Keratinocyte (primary cell): ENCODE data around the gene ZC3H8. TPM values are rescaled to one million over a fixed set of nuclear protein-coding genes. Genes with fewer than 3 reads are reported as not detected.

Source experiments
- DNase-seq: peaks from one replicate; pipeline ENCODE4 v3.0.0-alpha.2; 2011; ENCODE audit warnings: low read depth, missing footprints, low spot score
- FAIRE-seq: peaks from 2 replicates; lab custom pipeline; 2011; peaks lifted over from hg19 to GRCh38; lab: Jason Lieb, UNC
- H2AFZ ChIP-seq: 2 replicates; pipeline ENCODE4 v1.6.0; 2012; ENCODE audit warnings: low read length, control low read depth, inconsistent platforms; ENCODE audit not compliant: control insufficient read depth
- H3K27ac ChIP-seq: 2 replicates; pipeline ENCODE4 v1.5.1; 2011; ENCODE audit warnings: low read length; ENCODE audit not compliant: control insufficient read depth, insufficient read depth
- H3K27me3 ChIP-seq: 3 replicates; pipeline ENCODE4 v1.6.0; 2011; ENCODE audit warnings: low read length; ENCODE audit not compliant: control insufficient read depth, insufficient read depth; ENCODE audit errors: extremely low read depth
- H3K36me3 ChIP-seq, 2 experiments: 2 replicates in 1 of 2; 3 replicates in 1 of 2; pipeline ENCODE4 v1.5.1; 2011; ENCODE audit warnings: low read length in 2 of 2, mild to moderate bottlenecking in 1 of 2; ENCODE audit not compliant: control insufficient read depth in 2 of 2, insufficient read depth in 2 of 2; ENCODE audit errors: extremely low read depth in 1 of 2
- H3K4me1 ChIP-seq: 3 replicates; pipeline ENCODE4 v1.5.1; 2011; ENCODE audit warnings: low read length; ENCODE audit not compliant: control insufficient read depth, insufficient read depth; ENCODE audit errors: extremely low read depth
- H3K4me2 ChIP-seq: 3 replicates; pipeline ENCODE4 v1.6.0; 2011; ENCODE audit warnings: low read depth, low read length; ENCODE audit not compliant: control insufficient read depth, insufficient read depth; ENCODE audit errors: extremely low read depth
- H3K4me3 ChIP-seq, 3 experiments: fragments of 200-600 bp in 1 of 3; sonication (generic) in 1 of 3; 2 replicates in 2 of 3; 3 replicates in 1 of 3; pipeline ENCODE4 v1.5.1; 2011 to 2016; ENCODE audit warnings: low read length in 3 of 3, mild to moderate bottlenecking in 3 of 3, control low read depth in 2 of 3, inconsistent platforms in 1 of 3, low read depth in 1 of 3, mixed read lengths in 1 of 3, mixed run types in 1 of 3, moderate library complexity in 1 of 3; ENCODE audit not compliant: control insufficient read depth in 2 of 3, insufficient read depth in 2 of 3; ENCODE audit errors: extremely low read depth in 1 of 3
- H3K79me2 ChIP-seq: 2 replicates; pipeline ENCODE4 v1.6.0; 2012; ENCODE audit warnings: low read length; ENCODE audit not compliant: control insufficient read depth, insufficient read depth
- H3K9ac ChIP-seq: 3 replicates; pipeline ENCODE4 v1.6.0; 2011; ENCODE audit warnings: low read length; ENCODE audit not compliant: control insufficient read depth, insufficient read depth; ENCODE audit errors: extremely low read depth
- H3K9me1 ChIP-seq: 3 replicates; pipeline ENCODE4 v1.6.0; 2011; ENCODE audit warnings: low read length; ENCODE audit not compliant: control insufficient read depth, insufficient read depth; ENCODE audit errors: extremely low read depth
- H3K9me3 ChIP-seq: 2 replicates; pipeline ENCODE4 v1.5.1; 2012; ENCODE audit warnings: low read depth, low read length; ENCODE audit not compliant: control insufficient read depth
- H4K20me1 ChIP-seq: 3 replicates; pipeline ENCODE4 v1.6.0; 2011; ENCODE audit warnings: low read length; ENCODE audit not compliant: control insufficient read depth, insufficient read depth; ENCODE audit errors: extremely low read depth
- CTCF ChIP-seq, 3 experiments: IDR thresholded peaks in 1 of 3; conservative IDR thresholded peaks in 1 of 3; optimal IDR thresholded peaks in 1 of 3; 2 replicates in 2 of 3; 3 replicates in 1 of 3; pipeline versions ENCODE3 to v1.5.1; 2011; ENCODE audit warnings: low read length in 3 of 3, mild to moderate bottlenecking in 3 of 3, moderate library complexity in 2 of 3, control low read depth in 1 of 3, inconsistent platforms in 1 of 3; ENCODE audit not compliant: insufficient read depth in 2 of 3; ENCODE audit errors: extremely low read depth in 1 of 3
- EZH2 ChIP-seq: IDR thresholded peaks from one replicate; pipeline ENCODE4 v1.6.1; 2012; ENCODE audit warnings: inconsistent platforms, mild to moderate bottlenecking, low read length, moderate library complexity
- dilution Hi-C: fragments of 300-500 bp; cut with MboI; formaldehyde crosslinking; loops from one replicate; pipeline ENCODE4 v1.7.0; 2020; ENCODE audit warnings: low sequenced_read_pairs; ENCODE audit not compliant: extremely low pct_ligation_motif_present
- polyA plus RNA-seq, 5 experiments: library from polyadenylated mRNA; depleted of rRNA in 3 of 5; stranded (reverse) in 3 of 5; stranded (forward) in 1 of 5; unstranded in 1 of 5; fragments of >200 nt; gene quantifications; 1 replicate in 1 of 5; 2 replicates in 3 of 5; 3 replicates in 1 of 5; pipeline versions ENCODE4 v1.2.1 to v1.2.3, GENCODE V29; 2011 to 2012; ENCODE audit warnings: missing spikeins in 2 of 5, low read depth in 1 of 5, low replicate concordance in 1 of 5

The ZC3H8 gene
- polyA plus RNA-seq, 1 donor (not counting 4 experiments of a cell fraction or from before 2014, with no cell fraction given): 11.4 TPM

- no peaks in the 10 kb centered on the region for H3K9me3 ChIP-seq
- peaks cover 0 to 9% of the 10 kb centered on the region in 2 experiments for H3K36me3 ChIP-seq
- H3K9me1 ChIP-seq: no peaks in the 10 kb centered on the region
- no peak for FAIRE-seq
- TF ChIP-seq EZH2 (no peak), CTCF (optimal IDR thresholded peaks at IDR 0.05 in 1 of 3, IDR thresholded peaks at IDR 0.05 in 1 of 3, conservative IDR thresholded peaks at IDR 0.05 in 1 of 3; ENCODE audit: extremely low read depth in 1 of 3, insufficient read depth in 2 of 3, low read length in 3 of 3) (no peak)
- peaks cover 9% of the 10 kb centered on the region for H3K4me1 ChIP-seq
- H3K4me3 ChIP-seq: no peak overlapping the region
- H3K4me2 ChIP-seq: no peak overlapping the region
- H2AFZ ChIP-seq: no peak overlapping the region
- H3K9ac ChIP-seq: no peak overlapping the region
- no peak for DNase-seq
- H4K20me1 ChIP-seq: no peaks in the 10 kb centered on the region
- dilution Hi-C loops: no loop called here
- H3K27ac ChIP-seq: no peak overlapping the region
- no peaks in the 10 kb centered on the region for H3K27me3 ChIP-seq
- peaks cover 22% of the 10 kb centered on the region for H3K79me2 ChIP-seq
Measured at GRCh38 chr2:112251271-112251670, 3.6 kb downstream of the ZC3H8 start.

GRCh38 chr2:112244854-112245253, 10.0 kb downstream of the ZC3H8 start:
- Histone ChIP-seq H3K9me1 (no peaks in the 10 kb centered on the region), H3K4me3 (no peak overlapping the region), H3K4me2 (no peak overlapping the region), H2AFZ (no peak overlapping the region), H3K79me2 (no peaks in the 10 kb centered on the region), H3K27ac (no peak overlapping the region), H3K9me3 (no peaks in the 10 kb centered on the region), H3K4me1 (no peaks in the 10 kb centered on the region), H3K36me3 (peaks cover 0 to 9% of the 10 kb centered on the region in 2 experiments), H3K9ac (no peak overlapping the region), H4K20me1 (no peaks in the 10 kb centered on the region), H3K27me3 (no peaks in the 10 kb centered on the region)
- TF ChIP-seq CTCF (optimal IDR thresholded peaks at IDR 0.05 in 1 of 3, IDR thresholded peaks at IDR 0.05 in 1 of 3, conservative IDR thresholded peaks at IDR 0.05 in 1 of 3; ENCODE audit: extremely low read depth in 1 of 3, insufficient read depth in 2 of 3, low read length in 3 of 3) (no peak), EZH2 (no peak)
- dilution Hi-C loops: no loop called here
- FAIRE-seq (no peak), DNase-seq (no peak)
